RWPE2 (cell line): ENCODE results near the gene RHO.
"Not testable (repeated sequence)": the region's sequence is repeated elsewhere in the genome, so short reads cannot be mapped to it uniquely, and the experiment has no call there.

Source experiments
- ATAC-seq: fragments of 200-7000 bp; cut with Tn5 transposase; 3 replicates; pipeline ENCODE4 v1.9.1; 2021; ENCODE audit warnings: low read depth
- DNase-seq: peaks from one replicate; pipeline ENCODE4 v3.0.0-alpha.2; 2020; ENCODE audit warnings: low spot score
- H3K27ac ChIP-seq: fragments of 450-650 bp; 2 replicates; pipeline ENCODE4 v1.5.1; 2017; ENCODE audit warnings: mild to moderate bottlenecking; ENCODE audit not compliant: poor library complexity, severe bottlenecking
- H3K27me3 ChIP-seq: fragments of 250-450 bp; sonication (Bioruptor Pico); 2 replicates; pipeline ENCODE4 v1.5.1; 2021; ENCODE audit warnings: mild to moderate bottlenecking, moderate library complexity; ENCODE audit not compliant: insufficient read depth, poor library complexity, severe bottlenecking
- H3K36me3 ChIP-seq: fragments of 250-450 bp; sonication (Bioruptor Pico); 2 replicates; pipeline ENCODE4 v1.5.1; 2020; ENCODE audit warnings: low read depth, mild to moderate bottlenecking, moderate library complexity
- H3K4me1 ChIP-seq: fragments of 250-450 bp; sonication (Bioruptor Pico); 2 replicates; pipeline ENCODE4 v1.5.1; 2021; ENCODE audit warnings: mild to moderate bottlenecking, moderate library complexity; ENCODE audit not compliant: insufficient read depth, poor library complexity, severe bottlenecking
- H3K4me3 ChIP-seq: fragments of 250-450 bp; sonication (Bioruptor Pico); 2 replicates; pipeline ENCODE4 v1.5.1; 2021; ENCODE audit warnings: mild to moderate bottlenecking, moderate library complexity; ENCODE audit not compliant: severe bottlenecking
- H3K9me3 ChIP-seq: fragments of 250-450 bp; sonication (Bioruptor Pico); 2 replicates; pipeline ENCODE4 v1.5.1; 2021; ENCODE audit warnings: mild to moderate bottlenecking, moderate library complexity; ENCODE audit not compliant: severe bottlenecking
- TF ChIP-seq, protein P1 (sequence below): fragments of 450-650 bp; IDR thresholded peaks from one replicate; pipeline ENCODE4 v1.5.1; 2017; ENCODE audit warnings: mild to moderate bottlenecking, moderate library complexity; ENCODE audit not compliant: poor library complexity, severe bottlenecking

RHO gene

DNA sequence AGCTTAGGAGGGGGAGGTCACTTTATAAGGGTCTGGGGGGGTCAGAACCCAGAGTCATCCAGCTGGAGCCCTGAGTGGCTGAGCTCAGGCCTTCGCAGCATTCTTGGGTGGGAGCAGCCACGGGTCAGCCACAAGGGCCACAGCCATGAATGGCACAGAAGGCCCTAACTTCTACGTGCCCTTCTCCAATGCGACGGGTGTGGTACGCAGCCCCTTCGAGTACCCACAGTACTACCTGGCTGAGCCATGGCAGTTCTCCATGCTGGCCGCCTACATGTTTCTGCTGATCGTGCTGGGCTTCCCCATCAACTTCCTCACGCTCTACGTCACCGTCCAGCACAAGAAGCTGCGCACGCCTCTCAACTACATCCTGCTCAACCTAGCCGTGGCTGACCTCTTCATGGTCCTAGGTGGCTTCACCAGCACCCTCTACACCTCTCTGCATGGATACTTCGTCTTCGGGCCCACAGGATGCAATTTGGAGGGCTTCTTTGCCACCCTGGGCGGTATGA, at the start of gene RHO:
Gene RHO (plus strand): TSS at position 51 of the 512 bp plus-strand sequence. CDS start 95 bp downstream, at position 146.
- TF ChIP-seq, protein P1, sequence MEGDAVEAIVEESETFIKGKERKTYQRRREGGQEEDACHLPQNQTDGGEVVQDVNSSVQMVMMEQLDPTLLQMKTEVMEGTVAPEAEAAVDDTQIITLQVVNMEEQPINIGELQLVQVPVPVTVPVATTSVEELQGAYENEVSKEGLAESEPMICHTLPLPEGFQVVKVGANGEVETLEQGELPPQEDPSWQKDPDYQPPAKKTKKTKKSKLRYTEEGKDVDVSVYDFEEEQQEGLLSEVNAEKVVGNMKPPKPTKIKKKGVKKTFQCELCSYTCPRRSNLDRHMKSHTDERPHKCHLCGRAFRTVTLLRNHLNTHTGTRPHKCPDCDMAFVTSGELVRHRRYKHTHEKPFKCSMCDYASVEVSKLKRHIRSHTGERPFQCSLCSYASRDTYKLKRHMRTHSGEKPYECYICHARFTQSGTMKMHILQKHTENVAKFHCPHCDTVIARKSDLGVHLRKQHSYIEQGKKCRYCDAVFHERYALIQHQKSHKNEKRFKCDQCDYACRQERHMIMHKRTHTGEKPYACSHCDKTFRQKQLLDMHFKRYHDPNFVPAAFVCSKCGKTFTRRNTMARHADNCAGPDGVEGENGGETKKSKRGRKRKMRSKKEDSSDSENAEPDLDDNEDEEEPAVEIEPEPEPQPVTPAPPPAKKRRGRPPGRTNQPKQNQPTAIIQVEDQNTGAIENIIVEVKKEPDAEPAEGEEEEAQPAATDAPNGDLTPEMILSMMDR = no peak
- no peaks in the 10 kb centered on the region for H3K4me1 ChIP-seq
- H3K4me3 ChIP-seq = no peak within 1 kb of the TSS
- no peak for DNase-seq
- H3K9me3 ChIP-seq = no peaks in the 10 kb centered on the region
- H3K27ac ChIP-seq = no peak within 1 kb of the TSS
- no peaks in the 10 kb centered on the region for H3K27me3 ChIP-seq
- ATAC-seq = no peak
- no peaks in the 10 kb centered on the region for H3K36me3 ChIP-seq

GRCh38 chr3:129481225-129481765, 47.1 kb upstream of the RHO start:
- not testable (repeated sequence) for H3K27ac ChIP-seq, H3K27me3 ChIP-seq, ATAC-seq, H3K4me3 ChIP-seq, H3K9me3 ChIP-seq, DNase-seq
- Histone ChIP-seq H3K36me3 (peaks cover 17% of the 10 kb centered on the region), H3K4me1 (peaks cover 19% of the 10 kb centered on the region)

DNA sequence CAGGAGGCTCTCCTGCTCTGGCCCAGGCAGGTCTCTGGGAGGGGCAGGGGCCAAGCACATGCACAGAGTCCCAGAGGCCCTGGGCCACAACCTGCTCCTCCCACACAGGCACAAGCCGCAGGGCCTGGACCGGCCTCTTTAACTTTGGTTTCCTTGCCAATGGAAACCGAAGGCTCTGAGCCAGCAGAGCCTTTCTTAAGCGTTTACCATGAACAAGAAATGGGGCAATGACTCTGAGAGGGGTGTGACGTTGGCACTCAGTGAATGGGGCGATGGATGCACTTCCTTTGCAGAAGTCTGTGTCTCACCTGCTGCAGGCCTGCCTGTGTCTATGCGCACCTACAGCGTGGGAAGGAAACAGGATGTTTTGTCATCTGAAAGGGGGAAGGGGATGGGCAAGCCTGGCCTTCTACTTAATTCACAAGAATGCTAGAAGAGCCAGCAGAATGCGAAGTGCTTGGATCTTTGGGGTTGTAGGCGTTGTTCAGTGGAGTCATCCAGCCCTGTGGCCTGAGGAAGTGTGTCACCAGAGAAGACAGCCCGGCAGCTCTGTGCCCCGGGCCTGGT, 46.6 kb upstream of the RHO start:
- peaks cover 17% of the 10 kb centered on the region for H3K36me3 ChIP-seq
- H3K9me3 ChIP-seq = no peaks in the 10 kb centered on the region
- peaks cover 25% of the 10 kb centered on the region for H3K4me1 ChIP-seq
- H3K27me3 ChIP-seq = no peaks in the 10 kb centered on the region
- peak overlapping the region; percentile 5 for H3K27ac ChIP-seq
- no peak for DNase-seq
- peak; percentile 22; the same call in 2 of the 3 replicates for ATAC-seq
- TF ChIP-seq, protein P1 = no peak
- H3K4me3 ChIP-seq = no peak overlapping the region

DNA sequence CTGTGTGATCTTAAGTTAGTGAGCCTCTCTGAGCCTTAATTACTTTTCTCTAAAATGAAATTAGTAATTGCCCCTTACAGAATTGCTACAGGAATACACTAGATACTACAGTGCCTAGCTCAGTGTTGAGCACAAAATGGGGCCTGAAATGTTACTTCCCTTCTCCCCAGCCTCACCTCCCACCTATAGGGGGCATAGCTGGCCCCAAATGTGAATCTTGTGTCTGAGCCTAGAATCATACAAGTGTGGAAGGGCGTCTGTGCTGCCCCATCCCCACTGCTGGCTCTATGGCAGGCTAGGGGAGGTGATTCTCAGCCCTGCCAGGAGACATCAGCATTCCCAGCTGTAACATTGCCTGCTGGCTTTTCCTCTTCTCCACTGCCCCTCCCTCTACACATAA, 45.7 kb upstream of the RHO start:
- Histone ChIP-seq H3K4me1 (peaks cover 28% of the 10 kb centered on the region), H3K27ac (peak overlapping the region; percentile 5), H3K9me3 (no peaks in the 10 kb centered on the region), H3K4me3 (no peak overlapping the region), H3K27me3 (no peaks in the 10 kb centered on the region), H3K36me3 (peaks cover 16% of the 10 kb centered on the region)
- ATAC-seq (no peak), DNase-seq (no peak)
- TF ChIP-seq, protein P1 = no peak

- no peak for DNase-seq
- peaks cover 4% of the 10 kb centered on the region for H3K36me3 ChIP-seq
- H3K4me3 ChIP-seq = no peak overlapping the region
- peaks cover 28% of the 10 kb centered on the region for H3K4me1 ChIP-seq
- no peak overlapping the region for H3K27ac ChIP-seq
- TF ChIP-seq, protein P1 = no peak
- no peaks in the 10 kb centered on the region for H3K9me3 ChIP-seq
- no peak for ATAC-seq
- H3K27me3 ChIP-seq = no peaks in the 10 kb centered on the region
Observed at GRCh38 chr3:129483870-129484269, 44.6 kb upstream of the RHO start.

DNA sequence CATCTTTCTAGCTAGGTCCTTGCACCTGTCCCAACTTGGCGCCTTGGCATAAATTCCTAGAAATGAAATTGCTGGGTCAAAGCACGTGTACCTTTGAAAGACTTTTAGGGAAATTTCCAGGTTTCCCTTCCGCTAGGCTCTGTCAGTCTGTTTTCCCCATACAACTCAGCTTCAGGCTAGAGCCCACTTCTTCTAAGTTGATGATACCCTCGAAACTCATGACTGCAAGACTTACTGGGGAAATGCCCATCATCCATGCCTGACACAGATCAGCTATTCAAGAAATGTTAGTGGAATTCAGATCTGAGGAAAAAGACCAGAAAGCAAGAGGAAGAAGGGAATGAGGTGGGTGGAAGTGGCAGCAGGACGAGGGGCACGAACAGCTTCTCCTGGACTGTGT, 43.3 kb upstream of the RHO start:
- not testable (repeated sequence) for DNase-seq, H3K36me3 ChIP-seq, H3K27me3 ChIP-seq, H3K9me3 ChIP-seq, H3K4me3 ChIP-seq, ATAC-seq
- Histone ChIP-seq H3K4me1 (peaks cover 28% of the 10 kb centered on the region), H3K27ac (peak overlapping the region; percentile 83)
